ENCODE data around the gene CEP72.

The CEP72 gene

DNA sequence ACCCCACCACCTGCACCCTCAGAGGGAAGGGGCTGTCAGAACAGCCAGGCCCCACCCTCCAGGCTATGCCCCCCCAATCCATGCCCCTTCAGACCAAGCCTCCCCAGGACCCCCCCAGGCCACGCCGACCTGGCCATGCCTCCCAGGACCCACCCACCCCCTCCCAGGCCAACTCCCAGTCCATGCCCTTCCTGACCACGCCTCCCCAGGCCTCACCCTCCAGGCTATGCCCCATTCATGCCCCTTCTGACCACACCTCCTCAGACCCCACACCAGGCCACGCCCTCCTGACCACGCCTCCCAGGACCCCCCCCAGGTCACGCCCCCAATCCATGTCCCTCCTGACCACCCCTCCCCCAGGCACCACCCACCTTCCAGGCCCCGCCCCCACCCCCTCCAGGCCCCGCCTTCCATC lies 53.4 kb downstream of the CEP72 start:
- Histone ChIP-seq H3K36me3 (ENCODE audit: insufficient read depth, low read length) (peaks cover 7% of the 10 kb centered on the region), H3K9me3 (replicated peaks; ENCODE audit: low read length) (no peaks in the 10 kb centered on the region), H3K4me2 (ENCODE audit: low read length) (no peak overlapping the region), H3K9ac (ENCODE audit: low read depth, low read length) (no peak overlapping the region), H3K27me3 (ENCODE audit: control insufficient read depth, insufficient read depth, low read length) (no peaks in the 10 kb centered on the region), H3K4me3 (ENCODE audit: low read length) (no peak overlapping the region), H3K4me1 (ENCODE audit: control insufficient read depth, insufficient read depth, low read length) (no peaks in the 10 kb centered on the region)

GRCh38 chr5:665956-666711 lies 54.0 kb downstream of the CEP72 start:
- Histone ChIP-seq H3K4me1 (ENCODE audit: control insufficient read depth, insufficient read depth, low read length) (no peaks in the 10 kb centered on the region), H3K27me3 (ENCODE audit: control insufficient read depth, insufficient read depth, low read length) (no peaks in the 10 kb centered on the region), H3K9me3 (replicated peaks; ENCODE audit: low read length) (no peaks in the 10 kb centered on the region), H3K36me3 (ENCODE audit: insufficient read depth, low read length) (peaks cover 6% of the 10 kb centered on the region), H3K9ac (ENCODE audit: low read depth, low read length) (no peak overlapping the region), H3K4me2 (ENCODE audit: low read length) (no peak overlapping the region), H3K4me3 (ENCODE audit: low read length) (no peak overlapping the region)

GRCh38 chr5:666816-667498 lies 54.8 kb downstream of the CEP72 start:
- Histone ChIP-seq H3K36me3 (ENCODE audit: insufficient read depth, low read length) (peaks cover 6% of the 10 kb centered on the region), H3K4me3 (ENCODE audit: low read length) (no peak overlapping the region)

DNA sequence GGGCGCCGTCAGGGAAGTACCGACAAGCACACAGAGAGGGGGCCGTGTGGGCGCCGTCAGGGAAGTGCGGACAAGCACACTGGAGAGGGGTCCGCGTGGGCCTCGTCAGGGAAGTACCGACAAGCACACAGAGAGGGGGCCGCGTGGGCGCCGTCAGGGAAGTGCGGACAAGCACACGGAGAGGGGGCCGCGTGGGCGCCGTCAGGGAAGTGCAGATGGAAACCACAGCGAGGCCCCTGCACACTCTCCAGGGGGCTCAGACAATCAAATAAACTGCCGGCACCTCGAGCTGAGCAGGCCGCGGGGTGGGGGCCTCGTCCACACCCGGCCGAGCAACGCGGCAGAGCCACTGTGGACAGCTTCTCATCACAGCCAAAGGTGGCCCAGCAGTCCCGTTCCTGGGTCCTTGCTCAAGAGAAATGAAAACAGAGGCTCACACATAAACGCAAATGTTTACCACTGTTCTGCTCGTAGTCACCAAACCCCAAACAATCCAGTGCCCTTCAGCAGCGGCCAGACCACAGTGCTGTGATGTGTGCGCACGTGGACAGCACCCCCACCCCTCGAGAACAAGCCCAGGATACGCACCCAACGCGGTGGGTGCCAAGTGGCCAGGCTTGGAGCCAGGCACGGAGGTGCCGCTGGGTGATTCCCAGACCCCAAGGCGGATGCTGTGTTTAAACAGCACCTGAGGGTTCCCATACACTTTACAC lies 56.3 kb downstream of the CEP72 start:
- H3K9ac ChIP-seq (ENCODE audit: low read depth, low read length): no peak overlapping the region
- H3K9me3 ChIP-seq (replicated peaks; ENCODE audit: low read length): no peaks in the 10 kb centered on the region
- no peak overlapping the region for H3K4me3 ChIP-seq (ENCODE audit: low read length)

More at GRCh38 chr5:666816-667498, 54.8 kb downstream of the CEP72 start:
- H3K4me2 ChIP-seq (ENCODE audit: low read length): no peak overlapping the region
- H3K4me1 ChIP-seq (ENCODE audit: control insufficient read depth, insufficient read depth, low read length): peaks cover 7% of the 10 kb centered on the region
- H3K9me3 ChIP-seq (replicated peaks; ENCODE audit: low read length): no peaks in the 10 kb centered on the region
- H3K9ac ChIP-seq (ENCODE audit: low read depth, low read length): no peak overlapping the region
- H3K27me3 ChIP-seq (ENCODE audit: control insufficient read depth, insufficient read depth, low read length): peaks cover 4% of the 10 kb centered on the region

GRCh38 chr5:669111-669841 lies 57.1 kb downstream of the CEP72 start:
- Histone ChIP-seq H3K36me3 (ENCODE audit: insufficient read depth, low read length) (peaks cover 6% of the 10 kb centered on the region), H3K9ac (ENCODE audit: low read depth, low read length) (no peak overlapping the region), H3K4me3 (ENCODE audit: low read length) (no peak overlapping the region), H3K4me2 (ENCODE audit: low read length) (no peak overlapping the region), H3K9me3 (replicated peaks; ENCODE audit: low read length) (no peaks in the 10 kb centered on the region), H3K4me1 (ENCODE audit: control insufficient read depth, insufficient read depth, low read length) (peaks cover 17% of the 10 kb centered on the region), H3K27me3 (ENCODE audit: control insufficient read depth, insufficient read depth, low read length) (peaks cover 27% of the 10 kb centered on the region)

More for the DNA sequence above, 56.3 kb downstream of the CEP72 start:
- H3K27me3 ChIP-seq (ENCODE audit: control insufficient read depth, insufficient read depth, low read length): peaks cover 18% of the 10 kb centered on the region
- peaks cover 6% of the 10 kb centered on the region for H3K36me3 ChIP-seq (ENCODE audit: insufficient read depth, low read length)
- H3K4me2 ChIP-seq (ENCODE audit: low read length): no peak overlapping the region
- H3K4me1 ChIP-seq (ENCODE audit: control insufficient read depth, insufficient read depth, low read length): peaks cover 17% of the 10 kb centered on the region

DNA sequence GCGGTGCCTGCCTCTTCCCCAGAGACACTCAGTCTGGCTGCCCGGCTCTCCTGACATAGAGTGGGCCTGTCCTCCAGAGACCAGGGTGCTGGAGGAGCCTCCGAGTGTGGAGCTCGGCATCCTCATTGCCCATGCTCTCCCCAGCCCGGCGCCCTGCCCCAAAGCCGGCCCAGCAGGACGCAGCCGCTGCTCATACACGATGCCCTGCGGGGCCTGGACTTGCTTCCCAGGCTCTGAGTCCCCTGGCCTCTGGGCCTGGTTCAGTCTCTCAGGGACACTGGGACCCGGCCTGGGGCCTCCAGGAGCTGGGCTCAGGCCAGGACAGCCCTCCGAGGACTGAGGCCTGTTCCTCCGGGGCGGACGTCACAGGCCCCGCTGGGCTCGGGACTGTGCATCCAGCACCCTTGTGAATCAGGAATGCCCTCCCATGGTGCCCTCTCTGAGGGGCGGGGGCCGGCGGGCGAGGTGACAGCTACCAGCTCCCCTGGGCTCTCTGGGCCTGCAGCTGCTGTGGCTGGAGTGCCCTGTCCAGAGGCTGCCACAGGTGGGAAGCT lies 57.8 kb downstream of the CEP72 start:
- H3K27me3 ChIP-seq (ENCODE audit: control insufficient read depth, insufficient read depth, low read length): peaks cover 32% of the 10 kb centered on the region
- H3K4me2 ChIP-seq (ENCODE audit: low read length): no peak overlapping the region
- peaks cover 17% of the 10 kb centered on the region for H3K4me1 ChIP-seq (ENCODE audit: control insufficient read depth, insufficient read depth, low read length)
- no peak overlapping the region for H3K4me3 ChIP-seq (ENCODE audit: low read length)
- H3K36me3 ChIP-seq (ENCODE audit: insufficient read depth, low read length): peaks cover 6% of the 10 kb centered on the region
- H3K9me3 ChIP-seq (replicated peaks; ENCODE audit: low read length): no peaks in the 10 kb centered on the region
- no peak overlapping the region for H3K9ac ChIP-seq (ENCODE audit: low read depth, low read length)

GRCh38 chr5:670396-671270 lies 58.5 kb downstream of the CEP72 start:
- no peak overlapping the region for H3K9ac ChIP-seq (ENCODE audit: low read depth, low read length)
- H3K4me3 ChIP-seq (ENCODE audit: low read length): no peak overlapping the region
- peaks cover 17% of the 10 kb centered on the region for H3K4me1 ChIP-seq (ENCODE audit: control insufficient read depth, insufficient read depth, low read length)
- H3K9me3 ChIP-seq (replicated peaks; ENCODE audit: low read length): no peaks in the 10 kb centered on the region
- peaks cover 32% of the 10 kb centered on the region for H3K27me3 ChIP-seq (ENCODE audit: control insufficient read depth, insufficient read depth, low read length)
- H3K36me3 ChIP-seq (ENCODE audit: insufficient read depth, low read length): peaks cover 6% of the 10 kb centered on the region
- no peak overlapping the region for H3K4me2 ChIP-seq (ENCODE audit: low read length)

GRCh38 chr5:671459-672328 lies 59.6 kb downstream of the CEP72 start:
- Histone ChIP-seq H3K9ac (ENCODE audit: low read depth, low read length) (peak overlapping the region; percentile 21), H3K36me3 (ENCODE audit: insufficient read depth, low read length) (peaks cover 6% of the 10 kb centered on the region), H3K4me2 (ENCODE audit: low read length) (peak overlapping the region; percentile 96), H3K4me3 (ENCODE audit: low read length) (peak overlapping the region; percentile 66), H3K27me3 (ENCODE audit: control insufficient read depth, insufficient read depth, low read length) (peaks cover 32% of the 10 kb centered on the region), H3K4me1 (ENCODE audit: control insufficient read depth, insufficient read depth, low read length) (peaks cover 17% of the 10 kb centered on the region), H3K9me3 (replicated peaks; ENCODE audit: low read length) (no peaks in the 10 kb centered on the region)

DNA sequence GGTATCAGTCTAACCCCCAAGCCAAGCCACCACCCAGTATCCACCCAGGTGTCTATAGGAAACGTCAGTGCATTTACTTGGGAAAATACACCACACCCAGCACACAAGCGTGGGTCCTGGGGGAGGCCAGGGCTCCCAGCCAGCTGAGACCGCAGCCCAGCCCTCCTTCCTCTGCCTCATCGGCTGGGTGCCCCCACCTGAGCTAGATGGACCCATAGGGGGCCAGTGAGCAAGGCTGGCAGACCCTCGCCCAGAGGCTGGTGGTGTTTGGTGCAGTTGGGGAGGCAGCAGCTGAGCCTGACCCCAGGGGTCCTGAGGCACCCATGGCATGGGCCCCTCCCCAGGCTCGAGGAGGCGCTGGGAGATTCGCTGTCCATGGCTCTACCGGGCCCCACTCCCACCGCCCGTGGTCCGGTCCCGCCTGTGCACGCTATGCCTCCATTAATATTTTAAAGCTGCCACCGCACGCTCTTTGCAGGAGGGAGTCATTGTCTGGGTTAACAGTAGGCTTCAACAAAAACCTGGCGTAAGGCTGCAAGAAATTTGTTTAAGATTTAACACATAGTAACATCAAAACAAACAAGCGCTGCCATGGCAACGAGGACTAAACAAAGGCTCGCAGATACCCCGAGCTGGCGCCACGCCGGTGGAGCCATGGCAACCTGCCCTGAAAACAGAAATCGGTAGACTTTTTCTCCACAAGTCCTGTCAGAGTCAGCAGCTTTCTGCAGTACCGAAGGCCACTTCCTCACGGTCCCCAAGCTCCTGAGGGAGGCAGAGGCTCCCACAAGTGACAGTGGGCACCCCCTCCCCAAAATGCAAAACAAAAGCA lies 60.4 kb downstream of the CEP72 start:
- H3K4me1 ChIP-seq (ENCODE audit: control insufficient read depth, insufficient read depth, low read length): peaks cover 17% of the 10 kb centered on the region
- no peaks in the 10 kb centered on the region for H3K9me3 ChIP-seq (replicated peaks; ENCODE audit: low read length)
- H3K4me2 ChIP-seq (ENCODE audit: low read length): peak overlapping the region; percentile 35
- H3K36me3 ChIP-seq (ENCODE audit: insufficient read depth, low read length): peaks cover 4% of the 10 kb centered on the region
- H3K4me3 ChIP-seq (ENCODE audit: low read length): no peak overlapping the region
- peak overlapping the region; percentile 21 for H3K9ac ChIP-seq (ENCODE audit: low read depth, low read length)
- H3K27me3 ChIP-seq (ENCODE audit: control insufficient read depth, insufficient read depth, low read length): peaks cover 32% of the 10 kb centered on the region
